ENCODE measurements around the gene CALR.
"Not testable (repeated sequence)": the region's sequence is repeated elsewhere in the genome, so short reads cannot be mapped to it uniquely, and the experiment has no call there.

The CALR gene

DNA sequence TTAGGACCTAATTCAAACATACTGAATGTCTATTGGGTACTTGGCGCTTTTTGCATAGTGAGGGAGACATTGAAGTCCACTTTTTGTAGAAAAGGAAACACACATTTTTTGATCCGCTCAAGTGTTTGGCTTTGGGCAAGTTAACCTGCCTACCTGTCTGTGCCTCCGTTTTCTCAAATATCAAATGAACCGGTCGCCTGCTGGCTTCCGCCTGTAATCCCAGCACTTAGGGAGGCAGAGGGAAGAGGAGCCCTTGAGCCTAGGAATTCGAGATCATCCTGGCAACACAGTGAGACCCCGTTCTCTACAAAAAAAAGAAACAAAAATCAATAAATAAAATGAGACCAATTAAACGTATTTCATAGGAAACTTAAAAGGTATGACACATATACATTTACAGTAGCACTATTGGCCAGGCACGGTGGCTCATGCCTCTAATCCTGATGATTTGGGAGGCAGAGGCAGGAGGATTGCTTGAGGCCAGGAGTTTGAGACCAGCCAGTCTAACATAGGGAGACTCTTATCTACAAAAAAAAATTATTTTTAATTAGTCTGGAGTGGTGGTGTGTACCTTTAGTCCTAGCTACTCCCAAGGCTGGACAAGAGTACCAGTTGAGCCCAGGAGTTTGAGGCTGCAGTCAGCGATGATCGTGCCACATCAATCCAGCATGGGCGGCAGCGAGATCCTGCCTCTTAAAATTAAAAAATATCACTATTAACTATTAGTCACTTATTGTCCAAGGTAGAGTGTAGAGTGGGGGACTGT is 8.5 kb downstream of the CALR start:
- H3K4me3 ChIP-seq = peak overlapping the region; percentile 62 to 100 (median 84)

DNA sequence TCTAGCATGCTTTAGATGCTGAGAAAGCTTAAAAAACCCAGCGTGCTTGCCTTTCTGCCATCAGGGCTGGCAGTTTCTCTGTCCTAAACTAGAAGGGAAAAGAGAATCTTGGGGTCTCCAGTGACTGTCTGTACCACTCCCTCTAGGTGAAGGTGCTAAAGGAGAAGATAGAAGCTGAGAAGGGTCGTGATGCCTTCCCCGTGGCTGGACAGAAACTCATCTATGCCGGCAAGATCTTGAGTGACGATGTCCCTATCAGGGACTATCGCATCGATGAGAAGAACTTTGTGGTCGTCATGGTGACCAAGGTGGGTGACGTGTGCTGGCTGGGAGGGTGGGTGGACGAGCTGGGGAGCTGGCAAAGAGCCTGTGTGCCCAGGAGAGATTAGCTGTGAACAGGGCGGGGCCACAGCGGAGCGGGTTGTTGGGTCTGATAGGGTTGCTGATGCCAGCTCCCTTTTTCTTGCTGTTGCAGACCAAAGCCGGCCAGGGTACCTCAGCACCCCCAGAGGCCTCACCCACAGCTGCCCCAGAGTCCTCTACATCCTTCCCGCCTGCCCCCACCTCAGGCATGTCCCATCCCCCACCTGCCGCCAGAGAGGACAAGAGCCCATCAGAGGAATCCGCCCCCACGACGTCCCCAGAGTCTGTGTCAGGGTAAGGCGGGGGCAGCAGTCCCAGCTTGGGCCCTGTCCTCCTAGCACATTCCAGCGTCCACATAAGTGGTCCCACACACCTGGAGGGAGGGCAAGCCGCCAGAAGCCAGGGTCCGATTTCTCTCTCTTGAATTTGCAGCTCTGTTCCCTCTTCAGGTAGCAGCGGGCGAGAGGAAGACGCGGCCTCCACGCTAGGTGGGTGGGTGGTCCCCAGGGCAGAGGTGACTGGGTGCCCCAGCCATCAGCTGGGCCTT is 9.5 kb downstream of the CALR start:
- peaks cover 61 to 88% (median 81%) of the 10 kb centered on the region in 10 experiments for H3K4me1 ChIP-seq
- H3K9ac ChIP-seq = peak overlapping the region; percentile 88 to 99 (median 96); a peak in 20 of 22 replicates

More for the DNA sequence above, 8.5 kb downstream of the CALR start:
- peak overlapping the region; percentile 85 to 98 (median 94) for H3K4me2 ChIP-seq
- H3K9ac ChIP-seq = peak overlapping the region; percentile 88 to 99 (median 96)
- no peaks in the 10 kb centered on the region for H3K27me3 ChIP-seq
- peak overlapping the region; percentile 74 to 97 (median 94) for H3K27ac ChIP-seq
- H4K20me1 ChIP-seq = peaks cover 23 to 86% (median 64%) of the 10 kb centered on the region in 11 experiments; a peak in 21 of 22 replicates
- no peaks in the 10 kb centered on the region for H3K9me3 ChIP-seq (replicated peaks in 1 of 11)
- H3K36me3 ChIP-seq = peaks cover 79 to 87% (median 84%) of the 10 kb centered on the region in 11 experiments
- no peak for TF ChIP-seq Cebpa-rat (IDR thresholded peaks at IDR 0.05)
- H3K4me1 ChIP-seq = peaks cover 61 to 88% (median 81%) of the 10 kb centered on the region in 10 experiments

DNA sequence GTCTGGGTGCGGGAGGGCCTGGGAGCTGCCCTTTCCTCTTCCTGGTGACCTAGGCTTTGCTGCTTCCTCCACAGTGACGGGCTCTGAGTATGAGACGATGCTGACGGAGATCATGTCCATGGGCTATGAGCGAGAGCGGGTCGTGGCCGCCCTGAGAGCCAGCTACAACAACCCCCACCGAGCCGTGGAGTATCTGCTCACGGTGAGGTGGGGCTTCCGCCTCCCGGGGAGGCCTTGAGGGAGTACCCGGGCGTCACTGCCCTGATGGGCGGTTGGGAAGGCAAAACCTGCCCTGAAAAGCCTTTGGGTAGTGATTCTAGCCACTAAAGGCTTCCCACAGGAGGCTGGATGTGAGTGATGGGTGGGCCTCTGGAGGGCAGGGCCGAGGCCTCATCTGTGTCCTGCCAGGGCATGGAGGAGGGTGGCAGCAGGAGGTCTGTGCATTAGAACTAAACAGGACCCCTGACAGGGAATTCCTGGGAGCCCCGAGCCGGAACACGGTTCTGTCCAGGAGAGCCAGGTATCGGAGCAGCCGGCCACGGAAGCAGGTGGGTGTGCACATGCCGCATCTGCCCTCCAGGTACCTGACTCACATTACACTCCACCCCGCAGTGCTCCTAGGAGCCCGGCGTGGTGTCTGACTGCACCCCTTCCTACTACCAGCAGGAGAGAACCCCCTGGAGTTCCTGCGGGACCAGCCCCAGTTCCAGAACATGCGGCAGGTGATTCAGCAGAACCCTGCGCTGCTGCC is 10.4 kb downstream of the CALR start:
- H3K36me3 ChIP-seq = peaks cover 79 to 87% (median 83%) of the 10 kb centered on the region in 11 experiments
- H3K4me3 ChIP-seq = no peak overlapping the region
- H3K9ac ChIP-seq = peak overlapping the region; percentile 23 to 99 (median 96); a peak in 17 of 22 replicates
- no peak for TF ChIP-seq Cebpa-rat (IDR thresholded peaks at IDR 0.05)
- H3K4me2 ChIP-seq = peak overlapping the region; percentile 14 to 98 (median 88); a peak in 16 of 22 replicates
- peaks cover 23 to 86% (median 64%) of the 10 kb centered on the region in 11 experiments; a peak in 21 of 22 replicates for H4K20me1 ChIP-seq
- H3K27me3 ChIP-seq = no peaks in the 10 kb centered on the region
- H3K9me3 ChIP-seq (replicated peaks in 1 of 11) = no peaks in the 10 kb centered on the region
- peak overlapping the region in 10 of 11 experiments; percentile 2 to 97 (median 86); a peak in 14 of 22 replicates for H3K27ac ChIP-seq
- H3K4me1 ChIP-seq = peaks cover 58 to 88% (median 81%) of the 10 kb centered on the region in 10 experiments

More for the DNA sequence above, 9.5 kb downstream of the CALR start:
- TF ChIP-seq Cebpa-rat (IDR thresholded peaks at IDR 0.05) = no peak
- Histone ChIP-seq H3K4me3 (peak overlapping the region in 5 of 10 experiments; percentile 73 to 100 (median 89); a peak in 5 of 20 replicates), H3K9me3 (replicated peaks in 1 of 11) (no peaks in the 10 kb centered on the region), H3K27ac (peak overlapping the region in 10 of 11 experiments; percentile 16 to 97 (median 95); a peak in 14 of 22 replicates), H4K20me1 (peaks cover 23 to 86% (median 64%) of the 10 kb centered on the region in 11 experiments; a peak in 21 of 22 replicates), H3K27me3 (no peaks in the 10 kb centered on the region), H3K4me2 (peak overlapping the region; percentile 85 to 98 (median 94)), H3K36me3 (peaks cover 79 to 87% (median 83%) of the 10 kb centered on the region in 11 experiments)

DNA sequence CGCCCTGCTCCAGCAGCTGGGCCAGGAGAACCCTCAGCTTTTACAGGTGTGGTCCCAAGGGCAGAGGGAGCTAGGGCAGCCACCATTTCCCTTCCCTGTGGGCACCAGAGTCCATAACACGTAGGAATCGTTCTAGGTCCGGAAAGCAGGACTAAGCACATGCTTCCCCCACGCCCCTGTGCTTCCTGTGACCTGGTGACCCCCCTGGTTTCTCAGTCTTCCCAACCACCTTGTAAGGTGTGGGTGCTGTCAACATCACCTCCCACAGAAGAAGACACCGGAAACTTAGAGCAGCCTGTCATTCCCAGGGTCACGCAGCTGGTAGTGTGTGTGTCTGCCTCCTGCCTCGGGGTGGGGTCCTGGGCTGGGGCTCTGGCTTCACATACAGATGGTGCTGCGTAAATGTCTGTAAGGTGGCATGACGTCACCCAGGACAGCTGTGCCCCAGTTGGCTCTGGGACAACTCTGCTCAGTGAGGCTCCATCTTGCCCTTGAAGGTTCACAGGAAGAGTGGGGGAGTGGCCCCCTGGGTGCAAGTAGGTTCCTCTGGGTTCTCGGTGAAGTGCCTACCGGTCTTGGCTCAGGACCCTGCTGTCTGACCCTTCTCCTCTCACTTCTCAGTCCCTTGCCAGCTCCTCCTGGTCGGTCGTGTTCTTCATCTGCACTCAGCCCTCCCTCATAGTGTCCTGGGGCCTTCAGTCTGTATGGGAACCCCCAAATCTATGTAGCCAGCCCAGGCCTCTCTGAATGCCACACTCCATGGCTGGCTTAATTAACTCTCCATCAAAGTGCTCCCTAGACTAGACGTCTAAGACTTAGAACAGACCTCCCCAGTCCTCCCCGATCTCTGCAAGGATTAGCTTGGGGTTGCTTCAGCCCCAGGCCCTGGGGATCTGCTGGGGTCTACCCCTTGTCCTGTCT is 11.2 kb downstream of the CALR start:
- H3K36me3 ChIP-seq = peaks cover 80 to 88% (median 83%) of the 10 kb centered on the region in 11 experiments

DNA sequence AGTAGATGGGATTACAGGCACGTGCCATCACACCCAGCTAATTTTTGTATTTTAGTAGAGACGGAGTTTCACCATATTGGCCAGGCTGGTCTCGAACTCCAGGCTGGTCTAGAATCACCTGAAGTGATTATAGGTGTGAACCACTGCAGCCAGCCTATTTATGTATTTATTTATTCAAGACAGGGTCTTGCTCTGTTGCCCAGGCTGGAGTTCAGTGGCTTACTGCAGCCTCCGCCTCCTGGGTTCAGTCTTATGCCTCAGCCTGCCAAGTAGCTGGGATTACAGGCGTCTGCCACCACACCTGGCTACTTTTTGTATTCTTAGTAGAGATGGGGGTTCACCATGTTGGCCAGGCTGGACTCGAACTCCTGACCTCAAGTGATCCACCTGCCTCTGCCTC is 13.6 kb downstream of the CALR start:
- peaks cover 16 to 96% (median 74%) of the 10 kb centered on the region in 11 experiments; a peak in 20 of 22 replicates for H4K20me1 ChIP-seq
- H3K4me3 ChIP-seq = peak overlapping the region in 1 of 10 experiments; percentile 4; a peak in 1 of 20 replicates
- H3K4me1 ChIP-seq = peaks cover 65 to 96% (median 92%) of the 10 kb centered on the region in 10 experiments
- H3K27ac ChIP-seq = peak overlapping the region in 7 of 11 experiments; percentile 29 to 66 (median 50); a peak in 9 of 22 replicates
- not testable (repeated sequence) for H3K27me3 ChIP-seq; H3K9me3 ChIP-seq (replicated peaks in 1 of 11)
- peak overlapping the region in 7 of 11 experiments; percentile 44 to 93 (median 59); a peak in 9 of 22 replicates for H3K9ac ChIP-seq
- H3K36me3 ChIP-seq = peaks cover 76 to 88% (median 83%) of the 10 kb centered on the region in 11 experiments
- peak overlapping the region in 9 of 11 experiments; percentile 82 to 98 (median 95); a peak in 13 of 22 replicates for H3K4me2 ChIP-seq

More for the DNA sequence above, 11.2 kb downstream of the CALR start:
- Histone ChIP-seq H3K9me3 (replicated peaks in 1 of 11) (no peaks in the 10 kb centered on the region), H3K27ac (peak overlapping the region in 9 of 11 experiments; percentile 33 to 97 (median 62); a peak in 19 of 22 replicates), H3K4me3 (peak overlapping the region in 3 of 10 experiments; percentile 6 to 25 (median 11); a peak in 1 of 20 replicates), H4K20me1 (peaks cover 24 to 87% (median 66%) of the 10 kb centered on the region in 11 experiments; a peak in 21 of 22 replicates), H3K4me2 (peak overlapping the region; percentile 14 to 98 (median 85); a peak in 20 of 22 replicates), H3K27me3 (no peaks in the 10 kb centered on the region), H3K4me1 (peaks cover 60 to 89% (median 84%) of the 10 kb centered on the region in 10 experiments), H3K9ac (peak overlapping the region; percentile 23 to 98 (median 88); a peak in 19 of 22 replicates)
- no peak for TF ChIP-seq Cebpa-rat (IDR thresholded peaks at IDR 0.05)

DNA sequence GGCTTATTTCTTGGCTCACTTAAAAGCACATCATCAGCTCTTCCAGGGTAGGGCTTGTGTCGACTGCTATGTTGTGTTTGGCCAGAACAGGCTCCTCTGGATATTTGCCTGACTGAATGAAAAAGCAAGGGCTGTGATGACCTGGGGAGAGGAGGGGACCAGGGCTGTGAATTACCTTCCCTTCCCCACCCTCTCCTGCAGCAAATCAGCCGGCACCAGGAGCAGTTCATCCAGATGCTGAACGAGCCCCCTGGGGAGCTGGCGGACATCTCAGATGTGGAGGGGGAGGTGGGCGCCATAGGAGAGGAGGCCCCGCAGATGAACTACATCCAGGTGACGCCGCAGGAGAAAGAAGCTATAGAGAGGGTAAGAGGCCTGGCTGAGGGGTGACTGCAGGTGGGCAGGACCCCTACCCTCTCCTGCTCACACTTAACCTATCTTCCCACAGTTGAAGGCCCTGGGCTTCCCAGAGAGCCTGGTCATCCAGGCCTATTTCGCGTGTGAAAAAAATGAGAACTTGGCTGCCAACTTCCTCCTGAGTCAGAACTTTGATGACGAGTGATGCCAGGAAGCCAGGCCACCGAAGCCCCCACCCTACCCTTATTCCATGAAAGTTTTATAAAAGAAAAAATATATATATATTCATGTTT is 14.2 kb downstream of the CALR start:
- peak overlapping the region; percentile 4 to 98 (median 49); a peak in 15 of 22 replicates for H3K9ac ChIP-seq
- peaks cover 16 to 90% (median 71%) of the 10 kb centered on the region in 11 experiments; a peak in 20 of 22 replicates for H4K20me1 ChIP-seq
- H3K27ac ChIP-seq = peak overlapping the region in 9 of 11 experiments; percentile 29 to 66 (median 50); a peak in 15 of 22 replicates
- peak overlapping the region in 10 of 11 experiments; percentile 26 to 98 (median 94); a peak in 18 of 22 replicates for H3K4me2 ChIP-seq
- H3K36me3 ChIP-seq = peaks cover 70 to 82% (median 77%) of the 10 kb centered on the region in 11 experiments
- no peak for TF ChIP-seq Cebpa-rat (IDR thresholded peaks at IDR 0.05)
- H3K27me3 ChIP-seq = no peaks in the 10 kb centered on the region
- no peaks in the 10 kb centered on the region for H3K9me3 ChIP-seq (replicated peaks in 1 of 11)
- H3K4me3 ChIP-seq = peak overlapping the region in 2 of 10 experiments; percentile 4 to 35; a peak in 2 of 20 replicates
- peaks cover 62 to 92% (median 88%) of the 10 kb centered on the region in 10 experiments for H3K4me1 ChIP-seq

Measured in BLaER1 treated with 17β-estradiol and CSF1 and Interleukin-3, amounts not matched to agents 10 nM and 100 nM (cell line).